SK-N-SH (cell line): Measurements from ENCODE around the gene ACYP2.

ENCODE experiments used
- CHD2 ChIP-seq: fragments of 150-350 bp; IDR thresholded peaks from 2 replicates; pipeline ENCODE4 v1.6.1; 2018; ENCODE audit warnings: low read length; ENCODE audit not compliant: partially characterized antibody
- CTCF ChIP-seq: fragments of 200-600 bp; sonication (generic); IDR thresholded peaks from 2 replicates; pipeline ENCODE4 v1.6.1; 2017; ENCODE audit warnings: antibody characterized with exemption, mild to moderate bottlenecking, moderate library complexity
- FOXJ3 ChIP-seq: sonication (generic); formaldehyde crosslinking; IDR thresholded peaks from 2 replicates; pipeline ENCODE4 v1.5.1; 2020; ENCODE audit warnings: mild to moderate bottlenecking, missing genetic modification reagents
- POLR2AphosphoS5 ChIP-seq: IDR thresholded peaks from 2 replicates; pipeline ENCODE4 v1.6.1; 2012; ENCODE audit warnings: low read depth, low read length
- RCOR1 ChIP-seq: fragments of 150-350 bp; IDR thresholded peaks from 2 replicates; pipeline ENCODE4 v1.6.1; 2017; ENCODE audit warnings: antibody characterized with exemption, low read length
- REST ChIP-seq: IDR thresholded peaks from 2 replicates; pipeline ENCODE4 v1.6.1; 2012; ENCODE audit warnings: mild to moderate bottlenecking, low read depth, low read length, moderate library complexity
- RFX5 ChIP-seq: IDR thresholded peaks from 2 replicates; pipeline ENCODE4 v1.6.1; 2012; ENCODE audit warnings: mild to moderate bottlenecking, improper control_type of control experiment, low read length
- TAF1 ChIP-seq: IDR thresholded peaks from 2 replicates; pipeline ENCODE4 v1.6.1; 2012; ENCODE audit warnings: low read depth, mild to moderate bottlenecking, low read length, moderate library complexity, borderline replicate concordance
- YY1 ChIP-seq: IDR thresholded peaks from 2 replicates; pipeline ENCODE4 v1.4.0; 2012; ENCODE audit warnings: low read depth, mild to moderate bottlenecking
- TF ChIP-seq, protein P1 (sequence below): fragments of 150-350 bp; IDR thresholded peaks from 2 replicates; pipeline ENCODE4 v1.6.1; 2017; ENCODE audit warnings: antibody characterized with exemption, low read length, low read depth, borderline replicate concordance
- TF ChIP-seq, protein P2 (sequence below): IDR thresholded peaks from 2 replicates; pipeline ENCODE4 v1.4.0; 2012; ENCODE audit warnings: low read depth
- TF ChIP-seq, protein P3 (sequence below): IDR thresholded peaks from 2 replicates; pipeline ENCODE4; 2012

DNA sequence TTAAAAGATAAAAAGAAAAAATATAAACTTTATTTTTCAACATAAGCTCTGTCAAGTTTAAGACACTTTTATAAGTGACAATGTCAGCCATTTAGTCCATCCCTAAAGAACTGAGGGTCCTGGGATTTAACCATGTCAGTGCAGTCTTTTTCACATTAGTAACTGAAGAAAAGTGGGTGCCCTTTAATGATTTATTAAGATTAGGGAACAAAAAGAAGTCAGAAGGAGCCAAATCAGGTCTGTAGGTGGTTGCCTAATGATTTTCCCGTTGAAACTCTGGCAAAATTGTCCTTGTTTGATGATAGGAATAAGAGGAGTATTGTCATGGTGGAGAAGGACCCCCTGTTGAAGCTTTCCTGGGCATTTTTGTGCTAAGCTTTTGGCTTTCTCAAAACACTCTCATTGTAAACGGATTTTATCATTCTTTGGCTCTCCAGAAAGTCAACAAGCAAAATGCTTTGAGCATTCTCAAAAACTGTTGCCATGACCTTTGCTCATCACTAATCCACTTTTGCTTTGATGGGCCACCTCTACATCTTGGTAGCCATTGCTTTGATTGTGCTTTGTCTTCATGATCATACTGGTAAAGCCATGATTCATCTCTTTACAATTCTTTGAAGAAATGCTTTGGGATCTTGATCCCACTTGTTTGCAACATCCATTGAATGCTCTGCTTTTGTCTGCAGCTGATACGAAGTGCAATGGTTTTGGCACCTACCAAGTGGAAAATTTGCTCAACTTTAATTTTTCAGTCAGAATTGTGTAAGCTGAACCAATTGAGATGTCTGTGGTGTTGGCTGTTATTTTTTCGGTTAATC is 118.6 kb downstream of the ACYP2 start:
- TF ChIP-seq CHD2 (no peak), CTCF (no peak), POLR2AphosphoS5 (no peak), RCOR1 (no peak), TAF1 (no peak), RFX5 (no peak), FOXJ3 (CRISPR knock-in tag) (no peak), REST (no peak), YY1 (no peak)
- TF ChIP-seq, protein P1, sequence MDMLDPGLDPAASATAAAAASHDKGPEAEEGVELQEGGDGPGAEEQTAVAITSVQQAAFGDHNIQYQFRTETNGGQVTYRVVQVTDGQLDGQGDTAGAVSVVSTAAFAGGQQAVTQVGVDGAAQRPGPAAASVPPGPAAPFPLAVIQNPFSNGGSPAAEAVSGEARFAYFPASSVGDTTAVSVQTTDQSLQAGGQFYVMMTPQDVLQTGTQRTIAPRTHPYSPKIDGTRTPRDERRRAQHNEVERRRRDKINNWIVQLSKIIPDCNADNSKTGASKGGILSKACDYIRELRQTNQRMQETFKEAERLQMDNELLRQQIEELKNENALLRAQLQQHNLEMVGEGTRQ, result no peak
- TF ChIP-seq, protein P2, sequence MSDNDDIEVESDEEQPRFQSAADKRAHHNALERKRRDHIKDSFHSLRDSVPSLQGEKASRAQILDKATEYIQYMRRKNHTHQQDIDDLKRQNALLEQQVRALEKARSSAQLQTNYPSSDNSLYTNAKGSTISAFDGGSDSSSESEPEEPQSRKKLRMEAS, result no peak
- TF ChIP-seq, protein P3, sequence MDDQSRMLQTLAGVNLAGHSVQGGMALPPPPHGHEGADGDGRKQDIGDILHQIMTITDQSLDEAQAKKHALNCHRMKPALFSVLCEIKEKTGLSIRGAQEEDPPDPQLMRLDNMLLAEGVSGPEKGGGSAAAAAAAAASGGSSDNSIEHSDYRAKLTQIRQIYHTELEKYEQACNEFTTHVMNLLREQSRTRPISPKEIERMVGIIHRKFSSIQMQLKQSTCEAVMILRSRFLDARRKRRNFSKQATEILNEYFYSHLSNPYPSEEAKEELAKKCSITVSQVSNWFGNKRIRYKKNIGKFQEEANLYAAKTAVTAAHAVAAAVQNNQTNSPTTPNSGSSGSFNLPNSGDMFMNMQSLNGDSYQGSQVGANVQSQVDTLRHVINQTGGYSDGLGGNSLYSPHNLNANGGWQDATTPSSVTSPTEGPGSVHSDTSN, result no peak
